HL-60 (cell line): Measurements from ENCODE around the gene CLDN9.

Experiments
- DNase-seq, 2 experiments: peaks; one replicate each; pipeline ENCODE4 v3.0.0-alpha.2; 2010 to 2020; ENCODE audit warnings: low read depth in 1 of 2, low spot score in 1 of 2
- H3K27ac ChIP-seq: fragments of 250-450 bp; sonication (Bioruptor Pico); replicated peaks from 2 replicates; pipeline ENCODE4 v1.5.1; 2020; ENCODE audit warnings: mild to moderate bottlenecking, moderate library complexity
- H3K27me3 ChIP-seq: fragments of 250-450 bp; sonication (Bioruptor Pico); 2 replicates; pipeline ENCODE4 v1.5.1; 2021; ENCODE audit warnings: mild to moderate bottlenecking, moderate library complexity; ENCODE audit not compliant: insufficient read depth, poor library complexity, severe bottlenecking
- H3K4me3 ChIP-seq: replicated peaks from 2 replicates; pipeline ENCODE4 v1.5.1; 2011; ENCODE audit warnings: mild to moderate bottlenecking, control low read depth, low read length; ENCODE audit not compliant: insufficient read depth
- GABPA ChIP-seq: IDR thresholded peaks from 2 replicates; pipeline ENCODE4 v1.6.1; 2012; ENCODE audit warnings: low read depth
- POLR2AphosphoS5 ChIP-seq: IDR thresholded peaks from 2 replicates; pipeline ENCODE4 v1.6.1; 2012; ENCODE audit warnings: low read depth
- SPI1 ChIP-seq: IDR thresholded peaks from 2 replicates; pipeline ENCODE4 v1.6.1; 2012; ENCODE audit warnings: low read depth, mild to moderate bottlenecking, borderline replicate concordance
- TF ChIP-seq, protein P1 (sequence below): IDR thresholded peaks from 2 replicates; pipeline ENCODE4 v1.6.1; 2012; ENCODE audit warnings: low read depth; ENCODE audit not compliant: insufficient replicate concordance
- TF ChIP-seq, protein P2 (sequence below): IDR thresholded peaks from one replicate; pipeline ENCODE4 v1.5.1; 2011; ENCODE audit warnings: low read length, control low read depth, inconsistent platforms; ENCODE audit not compliant: insufficient read depth

Gene CLDN9

DNA sequence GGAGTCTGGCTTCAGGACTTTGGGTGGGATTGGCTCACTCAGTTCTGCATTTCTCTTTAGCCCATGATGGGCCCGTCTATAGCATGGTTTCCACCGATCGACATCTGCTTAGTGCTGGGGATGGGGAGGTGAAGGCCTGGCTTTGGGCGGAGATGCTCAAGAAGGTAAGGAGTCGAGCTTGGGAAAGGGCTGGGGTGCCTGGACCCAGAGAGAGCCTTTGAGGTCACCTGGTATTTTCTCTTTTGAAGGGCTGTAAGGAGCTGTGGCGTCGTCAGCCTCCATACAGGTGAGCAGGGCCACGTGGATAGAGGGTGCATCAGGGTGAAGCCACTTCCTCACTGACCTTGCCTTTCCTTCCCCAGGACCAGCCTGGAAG, 13.3 kb downstream of the CLDN9 start:
- peaks cover 8% of the 10 kb centered on the region for H3K27me3 ChIP-seq
- H3K27ac ChIP-seq: no peak overlapping the region
- no peak for DNase-seq
- TF ChIP-seq SPI1: no peak
- no peak overlapping the region for H3K4me3 ChIP-seq

DNA sequence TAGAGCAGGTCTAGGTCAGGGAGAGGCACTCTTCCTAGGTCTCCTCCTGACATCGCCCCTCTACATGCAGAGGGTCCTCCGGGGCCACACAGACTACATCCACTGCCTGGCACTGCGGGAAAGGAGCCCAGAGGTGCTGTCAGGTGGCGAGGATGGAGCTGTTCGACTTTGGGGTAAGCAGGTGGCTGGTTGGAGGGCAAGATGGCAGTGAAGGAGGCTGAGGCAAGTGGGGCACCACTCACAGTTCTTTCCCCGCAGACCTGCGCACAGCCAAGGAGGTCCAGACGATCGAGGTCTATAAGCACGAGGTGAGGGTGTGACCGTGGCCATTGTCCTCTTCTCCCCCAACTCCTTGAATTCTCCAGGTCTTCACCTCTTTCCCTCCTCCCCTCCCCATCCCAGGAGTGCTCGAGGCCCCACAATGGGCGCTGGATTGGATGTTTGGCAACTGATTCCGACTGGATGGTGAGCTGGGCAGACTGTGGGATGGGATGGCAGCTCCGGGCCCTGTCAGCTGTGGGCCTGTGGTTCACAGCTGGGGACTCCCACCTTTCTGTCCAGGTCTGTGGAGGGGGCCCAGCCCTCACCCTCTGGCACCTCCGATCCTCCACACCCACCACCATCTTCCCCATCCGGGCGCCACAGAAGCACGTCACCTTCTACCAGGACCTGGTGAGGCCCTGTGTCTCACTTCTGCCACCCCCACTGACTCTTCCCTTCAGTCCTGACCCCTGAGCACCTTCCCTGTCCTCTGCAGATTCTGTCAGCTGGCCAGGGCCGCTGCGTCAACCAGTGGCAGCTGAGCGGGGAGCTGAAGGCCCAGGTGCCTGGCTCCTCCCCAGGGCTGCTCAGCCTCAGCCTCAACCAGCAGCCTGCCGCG, 14.1 kb downstream of the CLDN9 start:
- no peak overlapping the region for H3K4me3 ChIP-seq
- H3K27ac ChIP-seq: no peak overlapping the region
- DNase-seq: no peak
- peaks cover 8% of the 10 kb centered on the region for H3K27me3 ChIP-seq
- TF ChIP-seq, protein P1, sequence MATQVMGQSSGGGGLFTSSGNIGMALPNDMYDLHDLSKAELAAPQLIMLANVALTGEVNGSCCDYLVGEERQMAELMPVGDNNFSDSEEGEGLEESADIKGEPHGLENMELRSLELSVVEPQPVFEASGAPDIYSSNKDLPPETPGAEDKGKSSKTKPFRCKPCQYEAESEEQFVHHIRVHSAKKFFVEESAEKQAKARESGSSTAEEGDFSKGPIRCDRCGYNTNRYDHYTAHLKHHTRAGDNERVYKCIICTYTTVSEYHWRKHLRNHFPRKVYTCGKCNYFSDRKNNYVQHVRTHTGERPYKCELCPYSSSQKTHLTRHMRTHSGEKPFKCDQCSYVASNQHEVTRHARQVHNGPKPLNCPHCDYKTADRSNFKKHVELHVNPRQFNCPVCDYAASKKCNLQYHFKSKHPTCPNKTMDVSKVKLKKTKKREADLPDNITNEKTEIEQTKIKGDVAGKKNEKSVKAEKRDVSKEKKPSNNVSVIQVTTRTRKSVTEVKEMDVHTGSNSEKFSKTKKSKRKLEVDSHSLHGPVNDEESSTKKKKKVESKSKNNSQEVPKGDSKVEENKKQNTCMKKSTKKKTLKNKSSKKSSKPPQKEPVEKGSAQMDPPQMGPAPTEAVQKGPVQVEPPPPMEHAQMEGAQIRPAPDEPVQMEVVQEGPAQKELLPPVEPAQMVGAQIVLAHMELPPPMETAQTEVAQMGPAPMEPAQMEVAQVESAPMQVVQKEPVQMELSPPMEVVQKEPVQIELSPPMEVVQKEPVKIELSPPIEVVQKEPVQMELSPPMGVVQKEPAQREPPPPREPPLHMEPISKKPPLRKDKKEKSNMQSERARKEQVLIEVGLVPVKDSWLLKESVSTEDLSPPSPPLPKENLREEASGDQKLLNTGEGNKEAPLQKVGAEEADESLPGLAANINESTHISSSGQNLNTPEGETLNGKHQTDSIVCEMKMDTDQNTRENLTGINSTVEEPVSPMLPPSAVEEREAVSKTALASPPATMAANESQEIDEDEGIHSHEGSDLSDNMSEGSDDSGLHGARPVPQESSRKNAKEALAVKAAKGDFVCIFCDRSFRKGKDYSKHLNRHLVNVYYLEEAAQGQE: no peak
- TF ChIP-seq, protein P2, sequence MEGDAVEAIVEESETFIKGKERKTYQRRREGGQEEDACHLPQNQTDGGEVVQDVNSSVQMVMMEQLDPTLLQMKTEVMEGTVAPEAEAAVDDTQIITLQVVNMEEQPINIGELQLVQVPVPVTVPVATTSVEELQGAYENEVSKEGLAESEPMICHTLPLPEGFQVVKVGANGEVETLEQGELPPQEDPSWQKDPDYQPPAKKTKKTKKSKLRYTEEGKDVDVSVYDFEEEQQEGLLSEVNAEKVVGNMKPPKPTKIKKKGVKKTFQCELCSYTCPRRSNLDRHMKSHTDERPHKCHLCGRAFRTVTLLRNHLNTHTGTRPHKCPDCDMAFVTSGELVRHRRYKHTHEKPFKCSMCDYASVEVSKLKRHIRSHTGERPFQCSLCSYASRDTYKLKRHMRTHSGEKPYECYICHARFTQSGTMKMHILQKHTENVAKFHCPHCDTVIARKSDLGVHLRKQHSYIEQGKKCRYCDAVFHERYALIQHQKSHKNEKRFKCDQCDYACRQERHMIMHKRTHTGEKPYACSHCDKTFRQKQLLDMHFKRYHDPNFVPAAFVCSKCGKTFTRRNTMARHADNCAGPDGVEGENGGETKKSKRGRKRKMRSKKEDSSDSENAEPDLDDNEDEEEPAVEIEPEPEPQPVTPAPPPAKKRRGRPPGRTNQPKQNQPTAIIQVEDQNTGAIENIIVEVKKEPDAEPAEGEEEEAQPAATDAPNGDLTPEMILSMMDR: no peak
- TF ChIP-seq POLR2AphosphoS5 (no peak), SPI1 (no peak), GABPA (no peak)

DNA sequence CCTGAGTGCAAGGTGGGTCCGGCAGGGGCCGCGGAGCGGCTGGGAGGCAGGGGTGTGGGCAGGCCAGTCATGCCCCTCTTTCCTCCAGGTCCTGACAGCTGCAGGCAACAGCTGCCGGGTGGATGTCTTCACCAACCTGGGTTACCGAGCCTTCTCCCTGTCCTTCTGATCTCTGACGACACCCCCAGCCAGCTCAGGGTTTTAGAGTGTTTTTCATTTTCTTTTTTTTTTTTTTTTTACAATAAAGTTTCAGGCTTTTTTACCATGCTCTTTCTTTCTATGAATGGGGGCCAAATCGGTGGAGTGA, 14.7 kb downstream of the CLDN9 start:
- TF ChIP-seq, protein P2: no peak
- TF ChIP-seq SPI1 (no peak), GABPA (no peak)
- TF ChIP-seq, protein P1: no peak
- peaks cover 10% of the 10 kb centered on the region for H3K27me3 ChIP-seq
- no peak for DNase-seq
- H3K4me3 ChIP-seq: no peak overlapping the region
- H3K27ac ChIP-seq: no peak overlapping the region

DNA sequence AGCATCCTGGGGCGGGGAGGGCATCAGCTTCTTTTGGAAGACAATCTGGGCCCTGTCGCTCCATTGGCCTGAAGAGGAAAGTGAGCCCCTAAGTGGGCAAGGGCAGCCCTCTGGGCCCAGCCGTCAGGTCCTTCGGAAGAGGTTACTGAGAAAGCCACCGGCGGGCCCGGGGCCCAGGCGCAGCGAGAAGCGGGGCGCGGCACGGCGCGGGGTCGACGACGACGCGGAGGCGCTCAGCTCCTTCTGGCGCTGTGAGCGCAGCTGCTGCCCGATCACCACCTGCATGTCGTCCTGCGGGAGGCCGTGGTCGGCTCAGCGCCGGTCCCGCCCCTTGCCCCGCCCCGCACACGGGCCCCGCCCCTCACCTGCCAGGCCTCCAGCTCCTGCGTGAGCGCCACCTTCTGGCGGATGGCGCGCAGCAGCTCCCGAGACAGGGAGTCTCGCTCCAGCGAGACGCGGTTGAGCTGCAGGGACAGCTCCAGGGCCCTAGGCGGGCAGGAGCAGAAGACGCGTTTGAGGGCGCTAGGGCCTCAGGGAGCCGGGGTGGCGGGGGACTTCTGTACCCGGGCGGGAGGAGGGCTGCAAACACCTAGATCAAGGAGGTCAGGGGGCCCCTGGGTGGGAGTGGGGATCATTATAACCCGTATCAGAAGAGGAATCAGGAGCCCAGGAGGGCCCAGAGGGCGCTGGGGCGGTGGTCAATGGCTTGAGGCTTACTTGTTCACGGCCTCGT, 15.4 kb downstream of the CLDN9 start:
- no peak overlapping the region for H3K4me3 ChIP-seq
- H3K27ac ChIP-seq: no peak overlapping the region
- TF ChIP-seq GABPA (no peak), POLR2AphosphoS5 (no peak)
- TF ChIP-seq, protein P1: no peak
- TF ChIP-seq, protein P2: peak; percentile 69

More for the DNA sequence above, 15.4 kb downstream of the CLDN9 start:
- H3K27me3 ChIP-seq: peaks cover 17% of the 10 kb centered on the region
- peak; percentile 79 to 87 for DNase-seq
